ENCODE measurements around the gene GPR84. TPM values are rescaled to one million over a fixed set of nuclear protein-coding genes. Genes with fewer than 3 reads are reported as not detected.
"Not testable (repeated sequence)": the region's sequence is repeated elsewhere in the genome, so short reads cannot be mapped to it uniquely, and the experiment has no call there.

GPR84 gene
- total RNA-seq, 1 donor from 2014 or later = 1.8 TPM

DNA sequence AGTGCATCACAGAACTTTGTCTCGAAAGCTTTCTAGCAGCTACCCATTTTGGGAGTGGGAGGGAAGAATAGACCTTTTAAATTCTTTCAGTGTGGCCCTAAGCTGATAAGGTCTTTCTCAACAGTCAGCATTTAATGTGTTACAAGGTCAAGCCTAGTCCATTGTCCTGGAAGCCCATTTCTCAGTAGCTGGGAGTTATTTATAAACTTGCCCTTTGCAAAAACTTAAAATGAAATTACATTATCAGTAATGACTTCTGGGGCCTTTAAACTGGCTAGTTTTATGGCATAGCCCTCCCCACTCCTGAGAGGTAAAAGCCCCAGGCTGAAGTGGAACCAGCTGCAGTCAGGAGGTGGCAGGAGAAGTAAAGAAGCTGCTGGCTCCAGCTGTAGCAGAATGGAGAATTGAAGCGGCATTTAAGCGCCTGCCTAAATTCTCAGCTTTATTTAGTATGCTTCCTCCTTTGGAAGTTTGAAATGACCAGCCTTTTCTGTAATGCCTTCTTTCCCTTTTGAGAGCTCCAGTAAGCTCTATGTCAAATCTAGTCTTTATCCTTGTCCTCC, 26.9 kb downstream of the GPR84 start:
- Mint-ChIP-seq H3K27ac (no peak overlapping the region), H3K4me3 (ENCODE audit: low read depth) (no peak overlapping the region), H3K4me1 (ENCODE audit: low read depth) (peaks cover 8% of the 10 kb centered on the region), H3K27me3 (ENCODE audit: low read depth) (no peaks in the 10 kb centered on the region), H3K9me3 (no peaks in the 10 kb centered on the region), H3K36me3 (ENCODE audit: low read depth) (peaks cover 25% of the 10 kb centered on the region)
- DNase-seq (ENCODE audit: low spot score) = no peak
- intact Hi-C loops (cut with micrococcal nuclease) = loop anchor here (5.0 kb wide), 1 partner anchor 45 kb away; no protein-coding TSS in a partner anchor

DNA sequence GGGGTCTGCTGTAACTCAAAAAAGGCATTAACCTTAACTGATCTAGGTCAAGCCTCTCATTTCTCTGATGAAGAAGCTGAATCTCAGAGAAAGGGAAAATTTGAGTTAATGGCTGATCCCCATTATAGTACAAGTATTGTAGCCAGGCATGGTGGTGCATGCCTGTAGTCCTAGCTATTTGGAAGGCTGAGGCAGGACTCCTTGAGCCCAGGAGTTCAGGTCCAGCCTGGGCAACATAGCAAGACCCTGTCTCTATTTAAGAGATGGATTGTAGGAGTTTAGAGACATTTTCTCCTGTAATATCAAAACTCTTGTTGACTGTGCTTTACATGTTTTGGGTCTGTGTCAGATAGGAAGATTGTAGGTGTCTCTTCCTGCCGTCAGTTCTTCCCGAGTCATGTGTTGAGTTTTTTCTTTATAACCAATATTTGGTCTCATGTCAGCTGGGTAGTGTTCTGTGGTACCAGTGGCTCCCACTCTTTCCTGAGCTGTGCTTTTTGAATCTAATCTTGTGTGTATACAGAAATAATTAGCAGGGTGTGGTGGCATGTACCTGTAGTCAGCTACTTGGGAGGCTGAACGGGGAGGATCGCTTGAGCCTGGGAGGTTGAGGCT, 30.8 kb downstream of the GPR84 start:
- DNase-seq (ENCODE audit: low spot score) = no peak
- intact Hi-C loops (cut with micrococcal nuclease) = no loop called here
- Mint-ChIP-seq H3K27ac (peak overlapping the region; percentile 26), H3K4me1 (ENCODE audit: low read depth) (peaks cover 31% of the 10 kb centered on the region), H3K4me3 (ENCODE audit: low read depth) (no peak overlapping the region), H3K36me3 (ENCODE audit: low read depth) (peaks cover 24% of the 10 kb centered on the region), H3K9me3 (no peaks in the 10 kb centered on the region), H3K27me3 (ENCODE audit: low read depth) (no peaks in the 10 kb centered on the region)

DNA sequence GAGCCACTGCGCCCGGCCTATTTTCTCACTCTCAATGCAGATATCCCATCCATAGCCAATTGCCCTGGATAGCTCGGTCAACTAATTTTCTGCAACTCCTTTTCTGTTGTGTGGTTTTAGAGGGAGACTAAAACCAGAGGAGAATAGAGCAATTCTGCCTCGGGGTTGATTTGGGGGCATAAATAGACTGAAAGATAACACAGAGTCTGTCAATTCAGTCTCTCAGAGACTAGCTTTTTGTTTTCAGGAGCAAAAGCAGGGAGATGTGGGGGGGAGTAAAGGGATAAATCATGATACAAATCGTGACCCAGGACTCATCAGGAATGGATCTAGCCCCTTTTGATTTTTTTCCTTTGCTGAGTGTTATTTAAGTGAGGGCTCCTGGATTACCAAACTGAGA, 32.8 kb downstream of the GPR84 start:
- no peak overlapping the region for H3K4me3 Mint-ChIP-seq (ENCODE audit: low read depth)
- no peaks in the 10 kb centered on the region for H3K27me3 Mint-ChIP-seq (ENCODE audit: low read depth)
- no peak overlapping the region for H3K27ac Mint-ChIP-seq
- DNase-seq (ENCODE audit: low spot score) = no peak
- intact Hi-C loops (cut with micrococcal nuclease) = no loop called here
- H3K9me3 Mint-ChIP-seq = no peaks in the 10 kb centered on the region
- H3K36me3 Mint-ChIP-seq (ENCODE audit: low read depth) = peaks cover 29% of the 10 kb centered on the region
- H3K4me1 Mint-ChIP-seq (ENCODE audit: low read depth) = peaks cover 36% of the 10 kb centered on the region

DNA sequence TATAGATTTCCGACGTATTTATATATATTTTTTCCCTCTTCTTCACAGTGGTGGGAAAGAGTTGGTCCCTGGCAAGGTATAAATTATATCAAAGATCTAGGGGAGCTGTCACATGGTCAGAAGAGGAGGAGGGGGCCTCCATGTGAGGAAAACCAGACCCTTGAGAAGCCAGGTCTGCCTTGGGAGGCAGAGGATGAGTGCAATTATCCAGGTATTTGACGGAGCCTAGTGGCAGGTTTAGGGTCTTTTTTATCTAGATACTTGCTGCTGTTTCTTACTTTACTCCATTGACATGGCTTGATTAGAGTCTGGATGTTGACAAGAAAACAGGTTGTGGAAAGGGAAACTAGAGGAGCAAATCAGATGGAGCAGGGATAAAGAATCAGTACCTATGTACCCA, 33.8 kb downstream of the GPR84 start:
- no peak for DNase-seq (ENCODE audit: low spot score)
- Mint-ChIP-seq H3K4me3 (ENCODE audit: low read depth) (no peak overlapping the region), H3K4me1 (ENCODE audit: low read depth) (peaks cover 37% of the 10 kb centered on the region), H3K9me3 (no peaks in the 10 kb centered on the region), H3K27ac (peak overlapping the region; percentile 9), H3K27me3 (ENCODE audit: low read depth) (no peaks in the 10 kb centered on the region), H3K36me3 (ENCODE audit: low read depth) (peaks cover 26% of the 10 kb centered on the region)
- intact Hi-C loops (cut with micrococcal nuclease) = no loop called here

DNA sequence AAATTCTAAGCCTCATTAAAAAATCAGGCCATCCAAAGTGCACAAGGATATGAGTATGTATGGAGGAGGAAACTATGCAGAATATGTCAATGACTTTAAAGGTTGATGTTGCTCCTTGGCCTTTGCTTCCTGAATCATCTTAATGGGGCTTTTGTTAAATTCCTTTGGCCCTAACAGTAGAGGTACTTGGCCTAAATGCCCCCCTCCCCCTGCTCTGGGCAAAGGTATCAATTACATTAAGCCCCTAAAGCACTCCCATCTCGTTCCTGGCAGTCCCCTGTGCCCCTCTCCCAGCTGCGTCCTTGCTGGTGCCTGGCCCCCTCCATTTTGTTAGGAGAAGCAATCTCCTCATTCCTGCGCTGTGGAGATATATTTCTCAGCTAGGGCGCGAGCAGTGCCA, 34.5 kb downstream of the GPR84 start:
- H3K9me3 Mint-ChIP-seq = no peaks in the 10 kb centered on the region
- no peak for DNase-seq (ENCODE audit: low spot score)
- H3K27me3 Mint-ChIP-seq (ENCODE audit: low read depth) = no peaks in the 10 kb centered on the region
- peaks cover 31% of the 10 kb centered on the region for H3K36me3 Mint-ChIP-seq (ENCODE audit: low read depth)
- H3K4me3 Mint-ChIP-seq (ENCODE audit: low read depth) = no peak overlapping the region
- peaks cover 40% of the 10 kb centered on the region for H3K4me1 Mint-ChIP-seq (ENCODE audit: low read depth)
- intact Hi-C loops (cut with micrococcal nuclease) = no loop called here
- H3K27ac Mint-ChIP-seq = no peak overlapping the region

DNA sequence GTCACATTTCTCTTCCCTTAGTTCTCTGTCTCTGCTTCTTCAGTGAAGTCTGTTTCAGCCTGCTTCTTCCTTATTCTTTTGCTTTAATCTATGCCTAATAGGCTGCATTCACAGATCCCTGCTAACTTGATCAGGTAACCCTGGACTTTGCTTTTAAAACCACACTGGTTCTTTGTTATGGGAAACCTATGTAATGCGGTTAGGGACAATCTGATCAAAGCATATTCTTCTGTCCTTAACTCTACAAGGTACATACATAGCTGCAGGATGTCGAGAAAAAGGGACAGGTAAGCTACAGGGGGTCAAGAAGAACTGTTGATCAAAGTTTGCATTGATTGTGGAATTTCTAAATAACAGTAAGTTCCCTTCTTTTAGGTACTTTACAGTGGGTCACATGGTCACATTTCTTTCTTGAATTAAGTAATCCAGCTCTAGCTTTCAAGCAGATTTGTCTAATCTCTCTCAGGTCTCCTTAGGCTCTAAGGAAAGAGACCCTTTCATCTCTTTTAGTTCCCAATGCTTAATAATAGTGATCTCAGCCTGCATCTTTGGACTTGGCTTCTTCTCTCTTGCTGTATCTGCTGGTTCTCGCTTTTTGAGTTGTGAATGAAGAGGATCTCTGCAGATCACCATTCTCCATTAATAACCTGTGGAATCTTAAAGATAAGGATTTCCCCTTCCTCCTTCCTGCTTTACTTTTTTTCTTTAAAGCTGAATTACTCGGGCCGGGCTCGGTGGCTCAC, 35.5 kb downstream of the GPR84 start:
- peak overlapping the region; percentile 14 for H3K27ac Mint-ChIP-seq
- H3K4me3 Mint-ChIP-seq (ENCODE audit: low read depth) = peak overlapping the region; percentile 35

DNA sequence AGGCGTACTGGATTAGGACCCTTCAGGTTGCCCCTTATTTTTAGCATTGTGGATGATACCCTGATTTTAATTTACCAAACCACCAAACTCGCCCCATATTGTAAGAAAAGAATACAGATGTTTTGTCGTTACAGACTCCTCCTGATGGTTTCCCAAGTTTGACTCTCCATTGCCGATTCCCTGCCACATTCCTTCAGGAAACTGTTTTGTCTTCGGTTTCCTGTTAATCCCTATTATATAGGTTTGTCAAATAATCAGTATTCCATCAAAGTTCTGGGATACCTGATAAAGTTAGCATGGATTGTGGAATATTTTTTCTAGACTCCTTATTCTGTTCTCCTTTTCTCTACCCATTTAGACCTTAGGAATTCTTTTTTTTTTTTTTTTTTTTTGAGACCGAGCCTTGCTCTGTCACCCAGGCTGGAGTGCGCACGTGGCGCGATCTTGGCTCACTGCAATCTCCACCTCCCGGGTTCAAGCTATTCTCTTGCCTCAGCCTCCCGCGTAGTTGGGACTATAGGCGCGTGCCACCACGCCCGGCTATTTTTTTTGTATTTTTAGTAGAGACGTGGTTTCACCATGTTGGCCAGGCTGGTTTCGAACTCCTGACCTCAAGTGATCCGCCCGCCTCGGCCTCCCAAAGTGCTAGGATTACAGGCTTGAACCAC, 38.7 kb downstream of the GPR84 start:
- peaks cover 28% of the 10 kb centered on the region for H3K4me1 Mint-ChIP-seq (ENCODE audit: low read depth)
- H3K9me3 Mint-ChIP-seq; DNase-seq (ENCODE audit: low spot score); H3K27me3 Mint-ChIP-seq (ENCODE audit: low read depth): not testable (repeated sequence)
- H3K36me3 Mint-ChIP-seq (ENCODE audit: low read depth) = peaks cover 18% of the 10 kb centered on the region
- peak overlapping the region; percentile 100 for H3K4me3 Mint-ChIP-seq (ENCODE audit: low read depth)
- intact Hi-C loops (cut with micrococcal nuclease) = loop anchor here (1.0 to 2.0 kb wide), 3 partner anchors 31 to 39 kb away; partner anchors contain the start of gene GPR84
- H3K27ac Mint-ChIP-seq = peak overlapping the region; percentile 97

More for the DNA sequence above, 35.5 kb downstream of the GPR84 start:
- Mint-ChIP-seq H3K4me1 (ENCODE audit: low read depth) (peaks cover 43% of the 10 kb centered on the region), H3K27me3 (ENCODE audit: low read depth) (no peaks in the 10 kb centered on the region), H3K36me3 (ENCODE audit: low read depth) (peaks cover 30% of the 10 kb centered on the region), H3K9me3 (no peaks in the 10 kb centered on the region)
- intact Hi-C loops (cut with micrococcal nuclease) = no loop called here
- no peak for DNase-seq (ENCODE audit: low spot score)

DNA sequence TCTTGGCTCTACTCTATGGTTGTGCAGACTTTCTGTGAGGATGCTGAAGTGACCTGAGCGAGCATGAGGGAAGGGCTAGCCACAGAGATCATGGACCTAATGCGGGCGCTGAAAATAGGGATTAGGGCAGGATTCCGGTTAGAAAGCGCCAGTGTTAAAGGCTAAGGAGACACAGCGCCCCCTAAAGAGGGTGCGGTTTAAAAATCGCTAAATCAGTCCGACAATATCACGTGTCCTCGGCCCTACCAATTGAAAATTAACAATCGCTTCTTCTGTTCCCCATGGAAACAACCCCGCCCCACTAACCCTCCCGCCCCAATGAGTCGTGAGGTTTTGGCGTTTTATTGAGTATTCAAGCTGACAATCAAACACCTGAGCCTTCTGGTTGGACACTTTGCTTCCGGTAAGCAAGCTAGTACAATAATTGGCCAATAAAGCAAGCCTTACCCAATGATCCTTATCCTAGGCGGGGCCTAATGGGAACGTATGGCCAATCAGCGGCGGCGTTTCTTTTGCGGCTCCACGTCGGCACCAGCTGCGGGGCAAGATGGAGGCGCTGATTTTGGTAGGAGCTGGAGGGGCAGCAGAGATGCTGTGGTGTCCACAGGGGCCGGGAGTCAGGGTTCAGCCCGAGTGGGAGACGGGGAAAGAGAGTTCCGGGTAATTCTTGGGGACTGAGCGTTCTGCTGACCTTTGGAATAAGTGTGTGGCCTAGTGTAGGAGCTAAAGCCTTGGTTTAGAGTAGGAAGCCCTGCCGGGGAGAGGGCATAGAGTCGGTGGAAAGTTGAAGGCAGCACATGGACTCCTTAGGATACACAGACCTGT, 39.5 kb downstream of the GPR84 start, which contains the start of gene COPZ1:
COPZ1 (plus strand) TSS at position 515 of the 825 bp plus-strand sequence; CDS start at position 548, 33 bp downstream.
- Mint-ChIP-seq H3K27ac (peak within 1 kb of the TSS; percentile 97), H3K9me3 (no peaks in the 10 kb centered on the region), H3K36me3 (ENCODE audit: low read depth) (peaks cover 15% of the 10 kb centered on the region), H3K4me1 (ENCODE audit: low read depth) (peaks cover 21% of the 10 kb centered on the region), H3K4me3 (ENCODE audit: low read depth) (peak within 1 kb of the TSS; percentile 100), H3K27me3 (ENCODE audit: low read depth) (no peaks in the 10 kb centered on the region)
- peak; percentile 92 for DNase-seq (ENCODE audit: low spot score)
- intact Hi-C loops (cut with micrococcal nuclease) = loop anchor here (1.0 to 2.0 kb wide), 4 partner anchors 30 to 45 kb away; partner anchors contain the start of genes CBX5, GPR84 and HNRNPA1

DNA sequence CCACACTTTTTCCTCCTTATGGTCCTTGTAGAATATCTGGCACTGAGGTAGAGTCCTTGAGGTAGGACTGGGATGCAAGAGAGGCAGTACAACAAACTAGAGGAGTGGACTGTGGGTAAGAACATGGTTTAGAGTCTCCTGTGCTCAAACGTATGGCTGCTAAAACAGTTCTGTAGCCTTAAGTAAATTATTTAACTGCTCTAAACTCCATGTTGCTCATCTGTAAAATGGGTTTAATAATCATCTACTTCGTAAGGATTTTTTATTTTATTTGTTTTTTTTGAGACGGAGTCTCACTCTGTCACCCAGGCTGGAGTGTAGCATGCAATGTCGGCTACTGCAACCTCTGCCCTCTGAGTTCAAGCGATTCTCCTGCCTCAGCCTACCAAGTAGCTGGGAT, 42.9 kb downstream of the GPR84 start:
- no peak for DNase-seq (ENCODE audit: low spot score)
- no peaks in the 10 kb centered on the region for H3K9me3 Mint-ChIP-seq
- intact Hi-C loops (cut with micrococcal nuclease) = no loop called here
- no peak overlapping the region for H3K4me3 Mint-ChIP-seq (ENCODE audit: low read depth)
- no peak overlapping the region for H3K27ac Mint-ChIP-seq
- peaks cover 7% of the 10 kb centered on the region for H3K4me1 Mint-ChIP-seq (ENCODE audit: low read depth)
- H3K27me3 Mint-ChIP-seq (ENCODE audit: low read depth) = peaks cover 3% of the 10 kb centered on the region
- H3K36me3 Mint-ChIP-seq (ENCODE audit: low read depth) = peaks cover 5% of the 10 kb centered on the region

Other genes starting within 250 kb of the GPR84 start
- gene SMUG1, start 175.5 kb downstream of the GPR84 start, total RNA-seq = 26.9 and 31.1 TPM in 2 replicates
- 98.1 and 100 TPM in 2 replicates for gene CBX5, start 84.4 kb downstream of the GPR84 start, total RNA-seq
- gene HNRNPA1, start 83.8 kb downstream of the GPR84 start, total RNA-seq = 1,977 and 2,036 TPM in 2 replicates
- not detected in 2 replicates for gene NFE2, start 63.5 kb downstream of the GPR84 start, total RNA-seq
- 108 and 109 TPM in 2 replicates for gene COPZ1, start 39.4 kb downstream of the GPR84 start, total RNA-seq
- 0.60 and 0.78 TPM in 2 replicates for gene ZNF385A, start 20.2 kb upstream of the GPR84 start, total RNA-seq
- 41.4 and 41.5 TPM in 2 replicates for gene ITGA5, start 54.8 kb upstream of the GPR84 start, total RNA-seq
- gene GTSF1, start 109.1 kb upstream of the GPR84 start, total RNA-seq = 4.5 and 5.6 TPM in 2 replicates
- gene NCKAP1L, start 133.3 kb upstream of the GPR84 start, total RNA-seq = 105 and 109 TPM in 2 replicates
- 17.1 and 18.7 TPM in 2 replicates for gene PDE1B, start 185.1 kb upstream of the GPR84 start, total RNA-seq
- not detected in 2 replicates for gene PPP1R1A, start 224.2 kb upstream of the GPR84 start, total RNA-seq

Data from activated T-helper 2 cell treated with anti-CD3 and anti-CD28 coated beads, Interferon-gamma antibody, Interleukin-2, Interleukin-4, amounts not matched to agents 10 μg/mL and 5 μg/mL and 100 μg/mL, durations not matched to agents 14 hours and 24 hours and 36 hours (primary cell).